Stimulated activated naive CD8-positive, alpha-beta T cell treated with anti-CD3 and anti-CD28 coated beads, Interleukin-15, Interleukin-2, amounts not matched to agents 100 ng/mL and 50 ng/mL, for 24 hours (primary cell): ENCODE measurements around the gene ITK.
"Not testable (repeated sequence)": the region's sequence is repeated elsewhere in the genome, so short reads cannot be mapped to it uniquely, and the experiment has no call there.

Experiments
- H3K27ac Mint-ChIP-seq: one replicate; pipeline ENCODE4 v1.8.0; 2021; ENCODE audit warnings: mild to moderate bottlenecking, mixed read lengths
- H3K27me3 Mint-ChIP-seq: one replicate; pipeline ENCODE4 v1.8.0; 2021; ENCODE audit warnings: mixed read lengths
- H3K36me3 Mint-ChIP-seq: one replicate; pipeline ENCODE4 v1.8.0; 2021; ENCODE audit warnings: low read depth, mixed read lengths
- H3K4me1 Mint-ChIP-seq: one replicate; pipeline ENCODE4 v1.8.0; 2021; ENCODE audit warnings: low read depth, mixed read lengths
- H3K4me3 Mint-ChIP-seq: one replicate; pipeline ENCODE4 v1.8.0; 2021; ENCODE audit warnings: mild to moderate bottlenecking, mixed read lengths
- H3K9me3 Mint-ChIP-seq: one replicate; pipeline ENCODE4 v1.8.0; 2021; ENCODE audit warnings: mixed read lengths

ITK gene

GRCh38 chr5:157186309-157187045 lies 5.8 kb downstream of the ITK start:
- H3K27me3 Mint-ChIP-seq, result no peaks in the 10 kb centered on the region
- H3K4me1 Mint-ChIP-seq, result peaks cover 68% of the 10 kb centered on the region
- no peaks in the 10 kb centered on the region for H3K9me3 Mint-ChIP-seq
- H3K27ac Mint-ChIP-seq, result peak overlapping the region; percentile 93
- peaks cover 95% of the 10 kb centered on the region for H3K36me3 Mint-ChIP-seq
- H3K4me3 Mint-ChIP-seq, result peak overlapping the region; percentile 99

DNA sequence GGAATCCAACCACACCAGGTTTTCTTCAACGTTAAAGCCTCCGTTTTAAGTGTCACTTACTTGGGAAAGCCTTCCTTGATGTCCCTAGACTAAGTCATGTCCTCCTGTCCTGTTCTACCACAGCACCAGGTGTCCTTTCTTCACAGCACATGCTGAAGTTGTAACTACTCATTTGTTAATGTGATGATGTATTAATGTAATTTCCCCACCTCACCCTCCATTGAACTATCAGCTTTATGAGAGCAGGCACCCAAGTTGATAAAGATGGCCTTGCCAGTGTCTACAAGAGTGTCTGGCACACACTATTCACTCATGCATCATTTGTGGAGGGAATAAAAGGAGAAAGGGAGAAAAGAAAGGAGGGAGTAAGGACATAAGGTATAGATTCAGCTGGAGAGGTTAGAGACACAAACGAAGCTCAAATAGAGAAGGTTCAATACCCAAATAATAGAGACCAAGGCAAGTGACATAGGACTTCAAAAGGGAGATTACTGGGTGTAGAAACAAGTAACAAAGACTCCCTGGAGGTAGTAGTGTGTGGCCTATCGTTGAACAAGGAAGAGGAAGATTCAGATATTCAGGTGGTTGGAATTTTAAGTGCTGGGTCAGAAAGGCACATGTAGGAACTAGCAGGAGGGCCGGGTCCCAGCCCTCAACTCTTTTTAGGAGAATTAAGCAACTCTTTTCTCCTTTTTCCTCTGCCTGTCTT lies 6.6 kb downstream of the ITK start:
- Mint-ChIP-seq H3K27me3 (no peaks in the 10 kb centered on the region), H3K27ac (peak overlapping the region; percentile 93), H3K36me3 (peaks cover 93% of the 10 kb centered on the region), H3K9me3 (no peaks in the 10 kb centered on the region), H3K4me3 (peak overlapping the region; percentile 99), H3K4me1 (peaks cover 75% of the 10 kb centered on the region)

DNA sequence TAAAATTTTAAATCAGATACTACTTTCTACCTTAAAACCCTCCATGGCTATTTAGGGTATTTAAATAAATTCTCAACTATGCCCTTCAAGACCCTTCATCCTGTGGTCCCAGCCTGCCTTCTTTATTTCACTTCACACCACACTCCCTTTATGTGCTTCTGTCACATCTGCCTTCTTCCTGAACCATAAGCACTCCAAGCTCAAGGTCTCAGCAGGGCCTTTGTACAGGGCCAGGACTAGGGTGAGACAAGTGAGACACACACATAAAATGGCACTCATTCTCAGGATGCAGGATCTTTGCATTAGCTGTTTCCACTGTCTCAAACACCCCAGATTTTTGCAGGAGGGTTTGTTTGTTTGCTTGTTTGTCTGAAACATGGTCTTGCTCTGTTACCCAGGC lies 7.6 kb downstream of the ITK start:
- H3K4me1 Mint-ChIP-seq, result peaks cover 85% of the 10 kb centered on the region
- peaks cover 93% of the 10 kb centered on the region for H3K36me3 Mint-ChIP-seq
- no peaks in the 10 kb centered on the region for H3K27me3 Mint-ChIP-seq
- no peaks in the 10 kb centered on the region for H3K9me3 Mint-ChIP-seq
- peak overlapping the region; percentile 99 for H3K4me3 Mint-ChIP-seq
- peak overlapping the region; percentile 93 for H3K27ac Mint-ChIP-seq

DNA sequence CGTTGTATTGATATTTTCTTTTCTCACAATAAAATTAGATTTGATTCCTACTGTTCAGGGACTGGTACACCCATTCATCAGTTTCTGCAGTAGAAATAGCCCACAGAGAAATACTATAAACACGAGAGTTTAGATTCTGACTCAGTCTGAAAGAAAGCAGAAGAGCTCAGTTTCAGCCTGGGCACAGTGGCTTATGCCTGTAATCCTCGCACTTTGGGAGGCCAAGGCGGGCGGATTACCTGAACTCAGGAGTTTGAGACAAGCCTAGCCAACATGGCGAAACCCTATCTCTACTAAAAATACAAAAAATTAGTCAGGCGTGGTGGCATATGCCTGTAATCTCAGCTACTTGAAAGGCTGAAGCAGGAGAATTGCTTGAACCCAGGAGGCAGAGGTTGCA lies 8.6 kb downstream of the ITK start:
- peaks cover 93% of the 10 kb centered on the region for H3K36me3 Mint-ChIP-seq
- no peaks in the 10 kb centered on the region for H3K27me3 Mint-ChIP-seq
- no peaks in the 10 kb centered on the region for H3K9me3 Mint-ChIP-seq
- H3K4me3 Mint-ChIP-seq, result peak overlapping the region; percentile 99
- peaks cover 88% of the 10 kb centered on the region for H3K4me1 Mint-ChIP-seq
- peak overlapping the region; percentile 93 for H3K27ac Mint-ChIP-seq

DNA sequence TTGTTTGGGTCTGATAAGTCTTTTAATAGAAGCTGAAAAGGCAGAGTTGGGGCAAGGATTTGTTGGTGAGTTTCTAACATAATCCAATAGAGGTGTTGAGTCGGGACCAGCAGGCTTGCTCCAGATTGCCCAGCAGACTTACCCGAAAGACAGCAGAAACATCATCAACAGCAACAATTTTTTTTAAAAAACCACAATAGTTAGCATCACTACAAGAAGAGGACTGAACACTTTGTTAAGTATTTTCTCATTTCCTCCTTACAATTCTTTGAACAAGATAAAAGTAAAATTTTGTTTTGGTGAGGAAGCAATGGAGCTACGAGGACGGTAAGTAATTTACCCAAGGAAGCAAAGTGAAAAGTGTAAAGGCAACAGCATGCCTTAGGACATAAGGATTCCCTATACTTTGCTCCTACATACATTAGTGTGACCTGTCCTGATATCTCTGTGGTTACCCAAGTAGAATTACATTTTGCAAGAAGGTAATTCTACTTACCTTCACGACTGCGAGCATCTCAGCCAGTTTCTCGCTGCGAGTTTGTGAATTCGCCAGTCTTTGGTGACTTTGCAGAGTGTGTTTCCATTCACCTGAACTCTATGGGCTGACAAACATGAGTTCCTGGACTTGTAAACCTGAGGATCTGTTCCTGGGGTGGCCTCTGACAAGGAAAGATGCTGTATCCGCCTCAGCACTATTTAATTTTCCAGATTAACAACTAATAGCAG lies 13.2 kb downstream of the ITK start:
- peak overlapping the region; percentile 82 for H3K27ac Mint-ChIP-seq
- peaks cover 89% of the 10 kb centered on the region for H3K36me3 Mint-ChIP-seq
- peaks cover 93% of the 10 kb centered on the region for H3K4me1 Mint-ChIP-seq
- peak overlapping the region; percentile 99 for H3K4me3 Mint-ChIP-seq
- H3K9me3 Mint-ChIP-seq, result no peaks in the 10 kb centered on the region
- H3K27me3 Mint-ChIP-seq, result no peaks in the 10 kb centered on the region

DNA sequence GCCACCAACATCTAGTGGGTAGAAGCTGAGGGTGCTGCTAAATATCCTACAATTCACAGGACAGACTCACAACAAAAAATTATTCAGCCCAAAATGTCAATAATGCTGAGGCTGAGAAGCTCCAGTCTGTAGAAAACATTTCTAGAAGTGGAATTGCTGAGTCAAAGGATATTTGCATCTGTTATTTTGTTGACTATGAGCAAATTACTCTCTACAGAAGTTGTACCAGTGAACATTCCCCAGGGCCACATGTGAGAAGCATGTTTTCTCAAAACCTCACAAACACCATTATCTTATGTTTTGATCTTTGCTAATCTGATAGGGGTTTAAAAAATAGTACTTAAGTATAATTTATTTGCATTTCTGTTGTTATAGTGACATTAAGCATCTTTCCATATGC lies 15.4 kb downstream of the ITK start:
- peaks cover 92% of the 10 kb centered on the region for H3K36me3 Mint-ChIP-seq
- H3K27me3 Mint-ChIP-seq, result no peaks in the 10 kb centered on the region
- peak overlapping the region; percentile 78 for H3K27ac Mint-ChIP-seq
- peaks cover 97% of the 10 kb centered on the region for H3K4me1 Mint-ChIP-seq
- no peaks in the 10 kb centered on the region for H3K9me3 Mint-ChIP-seq
- peak overlapping the region; percentile 74 for H3K4me3 Mint-ChIP-seq

- Mint-ChIP-seq H3K27ac (peak overlapping the region; percentile 92), H3K9me3 (no peaks in the 10 kb centered on the region), H3K4me1 (peaks cover 98% of the 10 kb centered on the region), H3K4me3 (peak overlapping the region; percentile 74), H3K36me3 (peaks cover 95% of the 10 kb centered on the region), H3K27me3 (no peaks in the 10 kb centered on the region)
These were observed 16.4 kb downstream of the ITK start for GRCh38 chr5:157197086-157197485.

GRCh38 chr5:157198277-157198986 lies 17.8 kb downstream of the ITK start:
- H3K27ac Mint-ChIP-seq, result peak overlapping the region; percentile 92
- no peaks in the 10 kb centered on the region for H3K9me3 Mint-ChIP-seq
- H3K4me3 Mint-ChIP-seq, result peak overlapping the region; percentile 71
- peaks cover 95% of the 10 kb centered on the region for H3K36me3 Mint-ChIP-seq
- peaks cover 98% of the 10 kb centered on the region for H3K4me1 Mint-ChIP-seq
- no peaks in the 10 kb centered on the region for H3K27me3 Mint-ChIP-seq

DNA sequence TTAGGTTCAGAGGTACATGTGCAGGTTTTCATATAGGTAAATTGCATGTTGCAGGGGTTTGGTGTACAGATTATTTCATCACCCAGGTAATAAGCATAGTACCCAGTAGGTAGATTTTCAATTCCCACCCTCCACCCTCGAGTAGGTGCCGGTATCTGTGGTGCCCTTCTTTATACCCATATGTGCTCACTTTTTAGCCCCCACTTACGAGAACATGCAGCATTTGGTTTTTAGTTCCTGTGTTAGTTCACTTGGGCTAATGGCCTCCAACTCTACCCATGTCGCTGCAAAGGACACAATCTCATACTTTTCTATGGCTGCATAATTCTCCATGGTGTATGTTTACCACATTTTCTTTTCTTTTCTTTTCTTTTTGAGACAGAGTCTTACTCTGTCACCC lies 21.2 kb downstream of the ITK start:
- Mint-ChIP-seq H3K27ac (peak overlapping the region; percentile 90), H3K27me3 (no peaks in the 10 kb centered on the region), H3K36me3 (peaks cover 93% of the 10 kb centered on the region), H3K9me3 (no peaks in the 10 kb centered on the region), H3K4me1 (peaks cover 96% of the 10 kb centered on the region), H3K4me3 (peak overlapping the region; percentile 71)

- Mint-ChIP-seq H3K27me3 (no peaks in the 10 kb centered on the region), H3K9me3 (no peaks in the 10 kb centered on the region), H3K36me3 (peaks cover 95% of the 10 kb centered on the region), H3K4me3 (peak overlapping the region; percentile 58), H3K4me1 (peaks cover 96% of the 10 kb centered on the region), H3K27ac (peak overlapping the region; percentile 90)
These were observed 22.8 kb downstream of the ITK start for GRCh38 chr5:157203417-157203816.

DNA sequence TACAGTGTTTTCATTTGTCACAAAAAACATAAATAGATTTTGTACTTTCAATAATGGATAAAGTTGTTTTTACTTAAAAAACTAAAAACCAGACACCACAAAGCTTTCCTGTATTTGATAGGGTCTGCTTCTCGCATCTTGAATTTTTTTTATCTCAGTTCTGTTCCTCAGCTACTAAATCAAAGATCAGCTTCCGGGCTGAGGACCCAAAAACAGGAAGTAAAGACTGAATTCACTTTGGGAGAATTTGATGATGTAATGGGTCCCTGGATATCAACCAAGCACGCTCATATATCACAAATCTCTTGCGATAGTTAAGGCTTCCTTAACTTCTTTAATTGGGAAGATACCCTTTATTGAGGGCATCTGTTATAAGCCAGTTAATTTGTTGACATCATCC lies 24.1 kb downstream of the ITK start:
- Mint-ChIP-seq H3K27me3 (no peaks in the 10 kb centered on the region), H3K9me3 (no peaks in the 10 kb centered on the region), H3K36me3 (peaks cover 93% of the 10 kb centered on the region), H3K4me3 (peak overlapping the region; percentile 58), H3K27ac (peak overlapping the region; percentile 90), H3K4me1 (peaks cover 96% of the 10 kb centered on the region)

DNA sequence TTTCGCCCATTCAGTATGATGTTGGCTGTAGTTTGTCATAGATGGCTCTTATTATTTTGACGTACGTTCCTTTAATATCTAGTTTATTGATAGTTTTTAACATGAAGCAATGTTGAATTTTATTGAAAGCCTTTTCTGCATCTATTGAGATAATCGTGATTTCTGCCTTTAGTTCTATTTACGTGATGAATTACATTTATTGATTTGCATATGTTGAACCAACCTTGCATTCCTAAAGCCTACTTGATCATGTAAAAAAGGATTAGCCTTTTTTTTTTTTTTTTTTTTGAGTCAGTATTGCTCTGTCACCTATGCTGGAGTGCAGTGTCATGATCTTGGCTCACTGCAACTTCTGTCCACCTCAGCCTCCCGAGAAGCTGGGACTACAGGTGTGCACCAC lies 25.1 kb downstream of the ITK start:
- H3K27ac Mint-ChIP-seq, result peak overlapping the region; percentile 61
- no peaks in the 10 kb centered on the region for H3K9me3 Mint-ChIP-seq
- H3K27me3 Mint-ChIP-seq, result no peaks in the 10 kb centered on the region
- H3K36me3 Mint-ChIP-seq, result peaks cover 90% of the 10 kb centered on the region
- H3K4me1 Mint-ChIP-seq, result peaks cover 95% of the 10 kb centered on the region
- H3K4me3 Mint-ChIP-seq, result peak overlapping the region; percentile 13

DNA sequence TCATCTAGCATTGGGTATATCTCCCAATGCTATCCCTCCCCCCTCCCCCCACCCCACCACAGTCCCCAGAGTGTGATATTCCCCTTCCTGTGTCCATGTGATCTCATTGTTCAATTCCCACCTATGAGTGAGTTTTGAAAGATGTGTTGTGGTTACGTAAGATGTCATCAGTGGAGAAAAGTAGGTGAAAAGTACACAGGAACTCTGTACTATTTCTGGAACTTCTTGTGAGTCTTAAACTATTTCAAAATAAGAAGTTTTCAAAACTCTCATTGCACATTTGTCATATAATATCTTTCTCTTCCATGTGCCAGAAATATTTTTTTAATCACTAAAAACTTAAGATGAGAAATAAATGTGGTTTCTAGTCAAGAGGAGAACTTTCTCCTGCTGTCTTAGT lies 30.0 kb downstream of the ITK start:
- peaks cover 95% of the 10 kb centered on the region for H3K36me3 Mint-ChIP-seq
- not testable (repeated sequence) for H3K27me3 Mint-ChIP-seq, H3K9me3 Mint-ChIP-seq
- peak overlapping the region; percentile 15 for H3K4me3 Mint-ChIP-seq
- peaks cover 98% of the 10 kb centered on the region for H3K4me1 Mint-ChIP-seq
- peak overlapping the region; percentile 57 for H3K27ac Mint-ChIP-seq

GRCh38 chr5:157212307-157212706 lies 31.7 kb downstream of the ITK start:
- H3K4me3 Mint-ChIP-seq, result peak overlapping the region; percentile 61
- H3K9me3 Mint-ChIP-seq, result peaks cover 4% of the 10 kb centered on the region
- H3K4me1 Mint-ChIP-seq, result peaks cover 99% of the 10 kb centered on the region
- H3K36me3 Mint-ChIP-seq, result peaks cover 94% of the 10 kb centered on the region
- H3K27ac Mint-ChIP-seq, result peak overlapping the region; percentile 99
- no peaks in the 10 kb centered on the region for H3K27me3 Mint-ChIP-seq
